GM13976 (cell line): ENCODE measurements around the gene LSM5.

ENCODE experiments used
- DNase-seq: peaks from one replicate; pipeline ENCODE4 v3.0.0; 2012; ENCODE audit warnings: low spot score
- in situ Hi-C: fragments of 300-500 bp; cut with MboI; formaldehyde crosslinking; loops from one replicate; pipeline ENCODE4 v1.12.0; 2022; ENCODE audit warnings: low sequenced_read_pairs, mixed read lengths, inconsistent platforms; ENCODE audit not compliant: unreplicated experiment
- TF ChIP-seq, protein P1 (sequence below): IDR thresholded peaks from 2 replicates; pipeline ENCODE4 v1.5.1; 2012; ENCODE audit warnings: borderline replicate concordance, mild to moderate bottlenecking; ENCODE audit not compliant: insufficient read depth; ENCODE audit errors: extremely low read depth, missing control alignments, control extremely low read depth

LSM5 gene

GRCh38 chr7:32462977-32463376 is 27.2 kb downstream of the LSM5 start:
- in situ Hi-C loops = no loop called here
- DNase-seq = no peak
- TF ChIP-seq, protein P1, sequence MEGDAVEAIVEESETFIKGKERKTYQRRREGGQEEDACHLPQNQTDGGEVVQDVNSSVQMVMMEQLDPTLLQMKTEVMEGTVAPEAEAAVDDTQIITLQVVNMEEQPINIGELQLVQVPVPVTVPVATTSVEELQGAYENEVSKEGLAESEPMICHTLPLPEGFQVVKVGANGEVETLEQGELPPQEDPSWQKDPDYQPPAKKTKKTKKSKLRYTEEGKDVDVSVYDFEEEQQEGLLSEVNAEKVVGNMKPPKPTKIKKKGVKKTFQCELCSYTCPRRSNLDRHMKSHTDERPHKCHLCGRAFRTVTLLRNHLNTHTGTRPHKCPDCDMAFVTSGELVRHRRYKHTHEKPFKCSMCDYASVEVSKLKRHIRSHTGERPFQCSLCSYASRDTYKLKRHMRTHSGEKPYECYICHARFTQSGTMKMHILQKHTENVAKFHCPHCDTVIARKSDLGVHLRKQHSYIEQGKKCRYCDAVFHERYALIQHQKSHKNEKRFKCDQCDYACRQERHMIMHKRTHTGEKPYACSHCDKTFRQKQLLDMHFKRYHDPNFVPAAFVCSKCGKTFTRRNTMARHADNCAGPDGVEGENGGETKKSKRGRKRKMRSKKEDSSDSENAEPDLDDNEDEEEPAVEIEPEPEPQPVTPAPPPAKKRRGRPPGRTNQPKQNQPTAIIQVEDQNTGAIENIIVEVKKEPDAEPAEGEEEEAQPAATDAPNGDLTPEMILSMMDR = no peak

DNA sequence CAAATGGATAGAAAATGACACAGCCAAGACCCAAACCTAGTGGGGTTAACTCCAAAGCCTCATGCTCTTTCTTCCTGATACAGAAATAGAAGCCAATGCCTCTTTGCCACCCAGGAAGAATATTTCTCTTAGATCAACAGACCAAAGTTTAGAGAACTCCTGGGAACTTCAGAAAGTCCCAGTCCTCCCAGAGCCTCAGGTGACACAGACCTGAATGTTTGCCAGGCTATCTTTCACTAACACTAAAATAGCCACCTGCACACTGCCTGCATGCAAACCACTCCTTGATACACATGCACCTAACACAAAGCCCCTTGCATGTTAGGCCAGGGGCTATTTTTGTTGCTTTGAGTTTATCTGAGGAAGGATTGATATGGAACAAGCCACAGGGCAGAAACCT is 27.7 kb downstream of the LSM5 start:
- no peak for DNase-seq
- TF ChIP-seq, protein P1 = no peak
- in situ Hi-C loops = no loop called here

GRCh38 chr7:32461484-32461883 is 28.7 kb downstream of the LSM5 start:
- in situ Hi-C loops = no loop called here
- TF ChIP-seq, protein P1 = no peak

DNA sequence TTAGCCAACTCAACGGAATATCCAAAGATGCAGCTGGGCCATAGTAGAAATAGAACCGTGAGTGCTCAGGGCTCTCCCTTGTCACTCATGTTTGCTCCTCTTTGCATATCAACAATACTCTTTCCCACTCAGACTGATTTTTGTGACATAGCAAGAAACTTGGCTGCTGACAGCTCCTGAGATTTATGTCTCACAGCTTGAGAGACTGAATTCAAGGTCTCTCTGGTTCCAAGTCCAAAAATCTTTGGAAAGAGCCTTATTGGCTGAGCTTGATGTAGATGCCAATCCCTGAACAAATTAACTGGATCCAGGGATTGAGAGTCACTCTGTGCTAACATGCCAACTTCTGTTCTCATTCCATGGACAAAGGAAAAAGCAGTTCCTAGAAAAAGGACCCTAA is 30.4 kb downstream of the LSM5 start:
- TF ChIP-seq, protein P1 = no peak
- DNase-seq = no peak
- in situ Hi-C loops = no loop called here

More at GRCh38 chr7:32461484-32461883, 28.7 kb downstream of the LSM5 start:
- DNase-seq = no peak

DNA sequence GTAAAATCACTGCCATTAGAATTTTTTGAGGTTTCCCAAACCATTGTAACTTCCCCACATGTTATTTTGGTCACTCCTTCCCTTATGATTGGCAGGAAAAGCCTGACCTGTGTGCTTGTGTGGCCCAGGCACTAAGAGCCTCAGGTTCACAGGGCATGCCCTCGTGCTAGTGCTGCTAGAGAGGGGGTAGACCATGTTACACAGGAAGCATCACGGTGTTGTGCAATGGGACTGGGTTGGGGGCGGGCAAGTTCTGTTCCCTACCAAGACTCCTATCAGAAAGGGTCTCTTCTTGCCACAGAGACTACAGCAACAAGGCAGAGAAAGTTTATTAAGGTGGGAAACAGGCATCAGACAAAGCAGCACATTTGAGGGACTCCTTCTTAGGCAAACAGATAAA is 32.2 kb downstream of the LSM5 start:
- no peak for DNase-seq

GRCh38 chr7:32453341-32454011 is 36.7 kb downstream of the LSM5 start:
- TF ChIP-seq, protein P1 = no peak
- DNase-seq = no peak
- in situ Hi-C loops = no loop called here

More for the DNA sequence above, 32.2 kb downstream of the LSM5 start:
- in situ Hi-C loops = no loop called here
- TF ChIP-seq, protein P1 = no peak
